C1 segment of cervical spinal cord (tissue), 14 donors: ENCODE measurements around the gene CRCP.
"Not testable (repeated sequence)": the region's sequence is repeated elsewhere in the genome, so short reads cannot be mapped to it uniquely, and the experiment has no call there.

Experiments
- DNase-seq, 14 donors: peaks; one replicate each; lab custom pipeline; 2025; lab: John Stamatoyannopoulos, UW

CRCP gene

DNA sequence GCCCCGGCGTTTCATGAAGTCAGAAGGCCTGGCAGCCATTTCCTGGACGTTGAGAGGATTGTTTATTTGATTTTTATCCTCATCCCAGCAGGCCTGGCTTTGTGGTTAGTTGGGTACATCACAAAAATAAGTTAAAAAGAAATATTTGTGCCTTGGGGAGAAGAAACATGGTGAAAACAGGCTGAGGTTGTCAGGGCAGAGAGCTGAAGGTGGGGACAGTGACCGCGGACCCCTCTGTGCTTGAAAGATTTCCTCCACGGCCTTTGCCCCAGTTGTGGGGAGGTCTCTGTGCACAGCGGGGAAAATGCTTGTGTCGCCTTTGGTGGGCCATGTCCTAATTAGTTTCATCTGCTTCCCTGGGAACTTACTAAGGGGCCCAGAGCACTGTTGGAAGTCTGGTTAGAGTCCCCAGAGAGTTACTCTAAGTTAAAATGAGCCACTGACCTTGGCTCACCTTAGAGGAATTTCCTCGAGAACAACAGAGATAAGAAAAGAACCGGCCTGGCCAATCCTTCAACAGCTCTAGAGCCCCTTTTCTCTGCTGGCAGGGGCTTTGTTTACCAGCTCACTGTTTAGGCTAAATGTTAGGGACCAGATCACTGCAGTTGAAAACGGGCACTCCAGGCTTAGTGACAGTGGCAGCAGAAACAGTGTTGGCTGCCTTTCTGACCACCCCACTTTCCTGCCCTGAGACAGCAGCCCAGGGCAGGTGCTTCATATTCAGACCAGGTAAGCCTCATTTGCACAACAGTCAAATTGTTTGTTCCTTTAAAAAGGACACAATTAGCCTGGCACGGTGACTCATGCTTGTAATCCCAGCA, 37.9 kb downstream of the CRCP start:
- no peak for DNase-seq

DNA sequence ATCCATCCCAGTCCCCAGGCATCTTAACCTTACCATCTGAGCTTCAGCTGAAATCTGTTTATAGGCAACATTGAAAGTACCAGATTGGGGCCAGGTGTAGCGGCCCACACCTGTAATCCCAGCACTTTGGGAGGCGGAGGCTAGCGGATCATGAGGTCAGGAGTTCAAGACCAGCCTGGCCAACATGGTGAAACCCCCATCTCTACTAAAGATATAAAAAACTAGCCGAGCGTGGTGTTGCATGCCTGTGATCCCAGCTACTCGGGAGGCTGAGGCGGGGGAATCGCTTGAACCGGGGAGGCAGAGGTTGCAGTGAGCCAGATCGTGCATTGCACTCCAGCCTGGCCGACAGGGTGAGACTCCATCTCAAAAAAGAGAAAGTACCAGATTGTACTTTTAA, 39.0 kb downstream of the CRCP start:
- DNase-seq: no peak

DNA sequence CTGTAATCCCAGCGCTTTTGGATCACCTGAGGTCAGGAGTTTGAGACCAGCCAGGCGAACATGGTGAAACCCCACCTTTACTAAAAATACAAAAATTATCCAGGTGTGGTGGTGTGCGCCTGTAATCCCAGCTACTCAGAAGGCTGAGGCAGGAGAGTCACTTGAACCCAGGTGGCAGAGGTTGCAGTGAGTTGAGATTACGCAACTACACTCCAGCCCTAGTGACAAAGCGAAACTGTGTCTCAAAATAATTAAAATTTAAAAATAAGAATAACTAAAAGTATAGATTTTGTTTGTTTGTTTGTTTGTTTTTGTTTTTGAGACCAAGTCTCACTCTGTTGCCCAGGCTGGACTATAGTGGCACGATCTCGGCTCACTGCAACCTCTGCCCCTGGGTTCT, 41.4 kb downstream of the CRCP start:
- DNase-seq: not testable (repeated sequence)

DNA sequence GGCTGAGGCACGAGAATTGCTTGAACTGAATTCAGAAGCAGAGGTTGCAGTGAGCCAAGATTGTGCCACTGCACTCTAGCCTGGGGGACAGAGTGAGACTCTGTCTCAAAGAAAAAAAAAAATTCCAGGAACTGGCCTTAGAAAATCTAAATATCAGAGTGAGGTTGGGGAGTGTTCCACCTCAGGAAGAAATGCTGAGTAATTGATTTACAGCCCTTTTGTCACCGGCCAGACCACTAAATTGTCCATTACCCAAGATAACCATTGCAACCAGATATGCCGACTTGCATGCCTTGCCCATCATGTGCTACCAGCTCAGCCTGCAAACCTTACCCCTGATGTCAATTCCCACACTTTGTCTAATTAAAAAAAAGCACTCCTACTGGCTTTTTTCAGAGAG, 42.4 kb downstream of the CRCP start:
- no peak for DNase-seq

DNA sequence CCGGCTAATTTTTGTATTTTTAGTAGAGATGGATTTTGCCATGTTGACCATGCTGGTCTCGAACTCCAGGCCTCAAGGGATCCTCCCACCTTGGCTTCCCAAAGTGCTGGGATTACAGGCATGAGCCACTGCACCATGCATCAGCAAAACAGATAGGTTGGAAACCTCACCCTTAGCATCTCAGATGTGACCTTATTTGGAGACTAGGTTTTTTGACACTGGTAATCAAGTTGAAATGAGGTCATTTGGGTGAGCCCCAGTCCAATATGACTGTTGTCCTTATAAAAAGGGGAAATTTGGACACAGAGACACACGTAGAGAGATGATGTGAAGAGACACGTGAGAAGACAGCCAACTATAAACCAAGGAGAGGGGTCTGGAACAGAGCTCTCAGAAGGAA, 48.0 kb downstream of the CRCP start:
- DNase-seq: no peak

DNA sequence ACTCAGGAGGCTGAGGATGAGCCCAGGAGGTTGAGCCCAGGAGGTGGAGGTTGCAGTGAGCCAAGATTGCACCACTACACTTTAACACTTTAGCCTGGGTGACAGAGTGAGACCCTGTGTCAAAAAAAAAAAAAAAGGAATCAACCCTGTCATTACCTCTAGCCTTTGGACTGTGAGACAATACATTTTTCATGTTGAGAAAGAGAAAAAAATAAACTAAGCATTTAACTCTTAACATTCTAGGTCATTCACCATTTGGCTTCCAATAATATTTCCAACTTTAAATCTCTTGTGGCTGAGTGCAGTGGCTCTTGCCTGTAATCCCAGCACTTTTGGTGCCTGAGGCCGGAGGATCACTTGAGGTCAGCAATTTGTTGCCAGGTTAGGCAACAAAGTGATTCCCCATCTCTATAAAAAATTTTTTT, 48.6 kb downstream of the CRCP start:
- no peak for DNase-seq

DNA sequence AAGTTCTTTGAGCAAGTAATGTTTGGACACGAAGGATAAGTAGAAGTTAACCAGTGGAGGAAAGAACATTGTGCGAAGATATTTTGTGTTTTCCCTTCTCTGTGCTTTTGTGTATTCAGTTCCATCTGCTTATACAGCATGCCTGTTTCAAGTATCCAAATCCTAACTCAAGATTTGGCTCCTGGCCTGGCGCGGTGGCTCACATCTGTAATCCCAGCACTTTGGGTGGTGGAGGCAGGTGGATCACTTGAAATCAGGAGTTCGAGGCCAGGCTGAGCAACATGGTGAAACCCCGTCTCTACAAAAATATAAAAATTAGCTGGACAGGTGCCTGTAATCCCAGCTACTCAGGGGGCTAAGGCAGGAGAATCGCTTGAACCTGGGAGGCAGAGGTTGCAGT, 49.7 kb downstream of the CRCP start:
- DNase-seq: no peak

DNA sequence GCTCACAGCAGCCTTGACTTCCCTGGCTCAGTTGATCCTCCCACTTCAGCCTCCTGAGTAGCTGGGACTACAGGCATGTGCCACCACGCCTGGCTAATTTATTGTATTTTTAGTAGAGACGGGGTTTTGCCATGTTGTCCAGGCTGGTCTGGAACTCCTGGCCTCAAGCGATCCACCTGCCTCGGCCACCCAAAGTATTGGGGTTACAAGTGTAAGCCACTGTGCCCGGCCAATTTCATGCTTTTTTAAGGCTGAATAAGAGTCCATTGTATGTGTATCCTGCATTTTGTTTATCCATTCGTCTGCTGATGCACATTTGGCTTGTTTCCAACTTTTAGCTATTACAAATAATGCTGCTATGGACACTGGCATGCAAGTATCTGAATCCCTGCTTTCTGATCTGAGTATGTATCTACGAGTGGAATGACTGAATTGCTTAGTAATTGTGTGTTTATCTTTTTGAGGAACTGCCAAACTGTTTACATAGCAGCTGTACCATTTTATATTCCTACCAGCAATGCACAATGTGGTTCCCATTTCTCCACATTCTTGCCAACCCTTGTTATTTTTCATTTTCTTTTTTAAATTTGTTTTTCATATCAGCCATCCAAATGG, 53.2 kb downstream of the CRCP start:
- no peak for DNase-seq

DNA sequence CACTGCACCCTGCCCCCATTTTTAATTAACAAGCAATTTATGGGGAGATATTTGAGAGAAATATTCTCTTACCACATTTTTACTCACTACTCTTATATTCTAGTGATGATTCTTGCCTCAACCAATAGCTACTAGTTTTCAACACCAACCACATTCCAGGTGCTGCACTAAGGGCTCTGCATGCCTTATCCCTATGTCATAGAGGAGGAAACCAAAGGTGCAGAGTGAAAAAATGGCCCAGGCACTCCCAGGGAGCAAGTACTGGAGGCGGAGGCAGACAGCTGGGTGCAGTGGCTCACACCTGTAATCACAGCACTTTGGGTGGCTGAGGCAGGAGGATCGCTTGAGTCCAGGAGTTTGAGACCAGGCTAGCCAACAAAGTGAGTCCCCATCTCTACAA, 55.0 kb downstream of the CRCP start:
- no peak for DNase-seq

DNA sequence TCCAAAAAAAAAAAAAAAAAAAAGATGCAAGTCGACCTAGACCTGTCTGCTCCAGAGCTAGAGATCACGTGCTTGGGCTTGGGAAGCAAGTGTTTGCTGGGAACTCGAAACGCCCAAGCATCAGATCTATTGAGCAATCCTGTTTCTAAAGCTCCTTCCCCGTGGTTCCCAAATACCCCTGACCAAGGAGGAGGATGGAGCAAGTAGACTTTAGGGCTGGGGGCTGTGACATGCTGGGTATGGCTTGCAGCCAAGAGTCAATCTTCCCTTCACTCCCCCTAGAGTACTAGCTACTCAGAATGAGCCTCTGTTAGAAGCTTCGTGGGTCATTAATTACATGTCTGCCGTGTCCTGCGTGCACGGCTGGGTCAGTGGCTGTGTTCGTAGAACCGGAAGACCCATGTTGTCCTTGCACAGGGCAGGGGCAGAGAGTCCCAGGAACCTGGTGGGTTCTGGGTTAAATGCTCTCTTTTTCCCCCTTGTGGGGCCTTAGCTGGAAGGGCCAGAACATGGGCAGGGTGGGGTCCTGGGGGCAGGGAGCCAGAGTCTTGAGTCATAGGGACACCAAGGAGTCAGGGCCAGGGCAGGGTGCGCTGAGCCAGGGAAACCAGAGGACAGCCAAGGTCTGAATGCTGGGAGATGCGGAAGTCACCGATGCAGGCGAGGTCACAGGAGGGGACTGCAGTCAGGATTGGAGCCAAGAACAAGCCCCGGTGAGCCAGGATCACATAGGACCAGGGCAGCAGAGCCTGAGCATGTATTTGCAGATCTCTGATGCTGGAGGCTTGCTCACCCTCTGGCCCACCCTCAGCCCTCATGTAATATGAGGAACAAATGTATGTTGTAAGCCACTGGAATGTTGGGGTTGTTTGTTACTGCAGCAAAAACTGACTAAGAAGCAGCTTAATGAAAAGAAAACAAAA, 55.9 kb downstream of the CRCP start:
- DNase-seq: peak in 1 of 14 donors; percentile 17

DNA sequence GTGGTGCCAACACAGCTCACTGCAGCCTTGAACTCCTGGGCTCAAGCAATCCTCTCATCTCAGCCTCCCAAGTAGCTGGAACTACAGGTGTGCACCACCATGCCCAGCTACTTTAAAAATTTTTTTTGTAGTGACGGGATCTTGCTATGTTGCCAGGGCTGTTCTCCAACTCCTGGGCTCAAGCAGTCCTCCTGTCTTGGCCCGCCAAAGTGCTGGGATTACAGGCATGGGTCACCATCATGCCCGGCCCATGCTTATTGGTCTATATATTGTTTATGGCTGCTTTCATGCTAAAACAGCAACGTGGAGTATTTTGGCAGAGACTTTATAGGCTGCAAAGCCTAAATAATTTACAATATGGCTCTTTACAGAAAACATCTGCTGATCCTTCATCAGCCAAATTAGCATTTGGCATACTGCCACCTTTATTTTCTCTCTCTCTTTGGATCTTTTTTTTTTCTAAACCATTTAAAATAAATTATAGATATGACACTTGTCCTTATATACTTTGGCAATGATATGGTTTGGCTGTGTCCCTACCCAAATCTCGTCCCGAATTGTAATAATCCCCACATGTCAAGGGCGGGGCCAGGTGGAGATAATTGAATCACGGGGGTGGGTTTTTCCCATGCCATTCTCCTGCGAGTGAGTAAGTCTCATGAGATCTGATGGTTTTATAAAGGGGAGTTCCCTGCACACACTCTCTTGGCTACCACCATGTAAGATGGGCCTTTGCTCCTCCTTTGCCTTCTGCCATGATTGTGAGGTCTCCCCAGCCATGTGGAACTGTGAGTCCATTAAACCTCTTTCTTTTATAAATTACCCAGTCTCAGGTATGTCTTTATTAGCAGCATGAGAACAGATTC, 58.1 kb downstream of the CRCP start:
- not testable (repeated sequence) for DNase-seq

DNA sequence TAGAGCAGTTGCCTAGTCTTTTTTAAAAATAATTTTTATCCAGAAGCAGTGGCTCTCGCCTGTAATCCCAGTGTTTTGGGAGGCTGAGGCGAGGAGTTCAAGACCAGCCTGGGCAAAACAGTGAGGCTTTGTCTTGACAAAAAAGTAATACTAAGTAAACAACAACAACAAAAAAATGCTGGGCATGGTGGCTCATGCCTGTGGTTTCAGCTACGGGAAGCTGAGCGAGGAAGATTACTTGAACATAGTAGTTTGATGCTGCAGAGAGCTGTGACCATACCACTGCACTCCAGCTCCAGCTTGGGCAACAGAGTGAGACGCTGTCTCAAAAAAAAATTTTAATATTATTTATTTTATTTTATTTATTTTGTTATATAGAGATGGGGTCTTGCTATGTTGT, 59.2 kb downstream of the CRCP start:
- no peak for DNase-seq

DNA sequence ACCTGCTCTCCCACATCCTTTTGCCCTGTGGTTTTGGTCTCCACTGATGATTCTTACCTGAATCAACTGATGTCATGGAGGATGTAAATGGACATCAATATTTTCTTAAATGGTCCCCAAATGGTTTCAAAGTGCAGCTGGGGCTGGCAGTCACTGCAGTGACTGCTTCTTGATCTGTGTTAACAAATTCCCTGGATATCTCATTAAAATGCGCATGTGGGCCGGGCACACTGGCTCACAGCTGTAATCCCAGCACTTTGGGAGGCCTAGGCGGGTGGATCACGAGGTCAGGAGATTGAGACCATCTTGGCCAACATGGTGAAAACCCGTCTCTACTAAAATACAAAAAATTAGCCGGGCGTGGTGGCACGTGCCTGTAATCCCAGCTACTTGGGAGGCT, 60.4 kb downstream of the CRCP start:
- not testable (repeated sequence) for DNase-seq

DNA sequence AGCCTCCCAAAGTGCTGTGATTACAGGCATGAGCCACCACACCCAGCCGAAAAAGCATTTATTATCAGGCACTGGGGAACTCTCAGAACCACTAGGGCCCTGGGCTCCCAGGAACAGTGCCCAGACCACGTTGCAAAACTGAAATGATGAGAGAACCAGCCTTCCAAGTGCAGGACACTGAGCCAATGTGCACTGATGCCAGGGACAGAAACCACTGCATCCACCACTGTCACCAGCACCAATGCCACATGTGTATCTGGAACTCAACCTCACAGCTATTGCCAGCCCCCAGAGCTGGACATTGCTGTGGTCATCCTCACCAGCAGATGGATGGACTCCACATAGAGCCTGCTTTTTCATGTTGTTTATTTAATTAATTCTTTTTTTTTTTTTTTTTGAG, 62.3 kb downstream of the CRCP start:
- no peak for DNase-seq

DNA sequence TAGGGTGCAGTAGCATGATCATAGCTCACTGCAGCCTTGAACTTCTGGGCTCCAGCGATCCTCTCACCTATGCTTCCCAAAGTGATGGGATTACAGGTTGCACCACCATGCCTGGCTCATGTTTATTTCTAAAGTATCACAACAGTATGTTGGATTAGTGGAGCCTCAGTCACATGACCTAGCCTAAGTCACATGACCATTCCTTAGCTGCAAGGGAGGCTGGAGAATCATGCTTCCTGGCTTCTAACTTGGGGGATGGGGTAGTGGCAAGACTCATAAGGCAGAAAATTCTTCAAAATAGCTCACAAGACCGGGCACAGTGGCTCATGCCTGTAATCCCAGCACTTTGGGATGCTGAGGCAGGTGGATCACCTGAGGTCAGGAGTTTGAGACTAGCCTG, 63.6 kb downstream of the CRCP start:
- DNase-seq: no peak

DNA sequence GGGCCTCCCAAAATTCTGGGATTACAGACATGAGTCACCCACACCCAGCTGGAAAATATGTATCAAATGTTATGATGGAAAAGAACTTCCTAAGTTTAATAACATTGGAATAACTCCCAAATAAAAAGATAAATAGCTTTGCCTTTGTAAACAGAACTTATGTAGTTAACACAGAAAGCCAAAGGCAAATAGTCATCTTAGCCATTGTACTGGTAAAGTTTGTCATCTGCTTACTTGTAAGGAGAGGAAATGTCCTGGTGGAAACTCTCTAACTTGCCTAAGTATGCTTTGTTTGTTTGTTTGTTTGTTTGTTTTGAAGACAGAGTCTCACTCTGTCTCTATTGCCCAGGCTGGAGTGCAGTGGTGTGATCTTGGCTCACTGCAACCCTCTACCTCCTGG, 66.7 kb downstream of the CRCP start:
- no peak for DNase-seq

DNA sequence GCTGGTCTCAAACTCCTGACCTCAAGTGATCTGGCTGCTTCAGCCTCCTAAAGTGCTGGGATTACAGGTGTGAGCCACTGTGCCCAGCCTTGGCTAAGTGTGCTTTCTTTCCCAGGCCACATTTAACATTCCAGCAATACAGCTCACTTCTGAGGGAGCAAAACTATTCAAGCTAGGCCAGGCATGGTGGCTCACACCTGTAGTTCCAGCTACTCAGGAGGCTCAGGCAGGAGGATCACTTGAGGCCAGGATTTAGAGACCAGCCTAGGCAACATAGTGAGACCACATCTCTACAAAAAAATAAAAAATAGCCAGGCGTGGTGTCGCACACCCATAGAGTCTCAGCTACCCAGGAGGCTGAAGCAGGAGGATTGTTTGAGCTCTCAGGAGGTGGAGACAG, 67.2 kb downstream of the CRCP start:
- no peak for DNase-seq

DNA sequence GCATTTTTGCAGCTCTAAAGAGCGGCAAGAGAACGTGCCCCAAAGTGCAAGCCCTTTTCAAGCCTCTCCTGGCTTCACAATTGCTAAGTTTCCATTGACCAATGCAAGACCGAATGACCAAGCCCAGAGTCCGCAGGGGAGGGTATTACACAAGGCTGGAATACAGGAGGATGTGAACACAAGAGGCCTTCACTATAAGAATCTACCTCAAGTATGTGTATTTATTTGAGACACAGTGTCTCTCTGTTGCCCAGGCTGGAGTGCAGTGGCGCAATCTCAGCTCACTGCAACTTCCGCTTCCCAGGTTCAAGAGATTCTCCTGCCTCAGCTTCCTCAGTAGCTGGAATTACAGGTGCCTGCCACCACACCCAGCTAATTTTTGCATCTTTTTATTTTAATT, 68.3 kb downstream of the CRCP start:
- no peak for DNase-seq

DNA sequence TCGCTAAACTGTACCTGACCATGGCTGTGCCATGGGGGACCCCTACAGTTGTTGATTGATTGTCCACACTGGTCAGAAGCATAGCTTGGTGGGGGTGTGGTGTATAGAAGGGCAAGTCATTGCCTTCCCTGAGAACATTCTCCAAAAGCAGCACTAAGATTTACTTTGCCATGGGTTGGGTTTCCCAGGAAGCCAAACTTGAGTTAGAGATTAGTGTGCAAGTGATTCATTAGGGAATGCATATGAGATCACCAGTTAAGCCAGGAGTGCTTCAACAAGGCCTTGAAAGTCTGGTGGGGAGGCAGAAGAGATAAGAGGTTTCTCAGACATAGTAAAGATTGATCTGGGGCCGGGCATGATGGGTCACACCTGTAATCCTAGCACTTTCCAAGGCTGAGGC, 69.1 kb downstream of the CRCP start:
- no peak for DNase-seq

DNA sequence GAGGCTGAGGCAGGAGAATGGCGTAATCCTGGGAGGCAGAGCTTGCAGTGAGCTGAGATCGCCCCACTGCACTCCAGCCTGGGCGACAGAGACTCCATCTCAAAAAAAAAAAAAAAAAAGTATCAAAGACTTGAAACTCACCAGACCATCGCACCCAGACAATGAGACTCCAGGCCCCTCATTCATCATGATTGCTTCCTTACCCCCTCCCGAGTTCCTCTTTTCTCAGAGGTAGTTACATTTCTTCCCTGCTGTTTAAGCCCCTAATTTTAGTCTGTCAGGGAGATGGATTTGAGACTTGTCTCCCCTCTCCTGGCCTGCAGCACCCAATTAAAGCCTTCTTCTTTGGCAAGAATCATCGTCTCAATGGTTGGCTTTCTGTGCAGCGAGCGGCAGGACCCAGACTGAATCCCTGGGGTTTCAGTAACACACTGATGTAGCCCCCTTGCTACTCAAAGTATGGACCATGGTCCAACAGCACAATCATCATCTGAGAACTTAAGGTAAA, 71.1 kb downstream of the CRCP start:
- DNase-seq: no peak

DNA sequence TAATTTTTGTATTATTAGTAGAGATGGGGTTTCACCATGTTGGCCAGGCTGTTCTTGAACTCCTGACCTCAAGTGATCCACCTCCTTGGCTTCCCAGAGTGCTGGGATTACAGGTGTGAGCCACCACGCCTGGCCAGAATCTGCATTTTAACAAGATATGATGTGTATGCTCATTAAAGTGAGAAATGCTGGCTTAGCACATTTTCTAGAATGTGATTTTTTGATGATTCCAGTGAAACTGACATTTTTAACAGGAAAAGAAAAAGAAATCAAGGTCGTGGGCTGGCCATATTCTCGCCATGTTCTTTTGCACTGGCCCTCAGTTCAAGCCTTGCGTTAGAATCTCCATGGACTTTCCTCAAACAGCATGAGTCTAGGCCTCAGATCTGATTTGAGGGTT, 72.3 kb downstream of the CRCP start:
- no peak for DNase-seq
